Right lung (tissue), 10 donors: ENCODE results near the gene OR6A2. TPM values are rescaled to one million over a fixed set of nuclear protein-coding genes. Genes with fewer than 3 reads are reported as not detected.
A peak's percentile ranks its signal among the peaks of the same experiment; 100 is the strongest.
"Not testable (repeated sequence)": the region's sequence is repeated elsewhere in the genome, so short reads cannot be mapped to it uniquely, and the experiment has no call there.

Experiments
- DNase-seq, 2 donors: peaks; one replicate each; pipeline ENCODE4 v3.0.0-alpha.2; 2013
- long read RNA-seq, 8 donors: transcript quantifications; one replicate each; lab custom pipeline, GENCODE V29; 2026
- polyA plus RNA-seq, 5 donors: library from polyadenylated mRNA; unstranded; fragments of 120-200 nt; gene quantifications; one replicate each; pipeline versions ENCODE4 v1.2.1 to v1.2.3, GENCODE V29; 2013; ENCODE audit warnings: inconsistent platforms in 1 of 5, low replicate concordance in 1 of 5; ENCODE audit not compliant: insufficient read length in 5 of 5, insufficient read depth in 1 of 5

The OR6A2 gene
- under 1 TPM in 1 of 5 donors, not detected in 4; 0.07 TPM for polyA plus RNA-seq
- long read RNA-seq, donor 1 = 0 reads
- long read RNA-seq, donor 2 = 0 reads
- long read RNA-seq, donor 3 = 0 reads
- long read RNA-seq, donor 4 = 0 reads
- long read RNA-seq, donor 5 = 0 reads
- long read RNA-seq, donor 6 = 0 reads
- long read RNA-seq, donor 7 = 0 reads
- long read RNA-seq, donor 8 = 0 reads

GRCh38 chr11:6799402-6799801 lies at the start of gene OR6A2:
OR6A2 (minus strand) TSS chr11:6799689; CDS start chr11:6795708, 3,981 bp downstream.
- no peak for DNase-seq

- DNase-seq = no peak
Observed at GRCh38 chr11:6845383-6845782, 45.9 kb upstream of the OR6A2 start, which contains the start of gene OR10A5. OR10A5 (plus strand) TSS chr11:6845683; CDS start chr11:6845683, 0 bp downstream.

GRCh38 chr11:6844356-6844755 lies 44.9 kb upstream of the OR6A2 start:
- no peak for DNase-seq

GRCh38 chr11:6843670-6844069 lies 44.2 kb upstream of the OR6A2 start:
- no peak for DNase-seq

- no peak for DNase-seq
Observed at GRCh38 chr11:6841694-6842093, 42.2 kb upstream of the OR6A2 start.

DNA sequence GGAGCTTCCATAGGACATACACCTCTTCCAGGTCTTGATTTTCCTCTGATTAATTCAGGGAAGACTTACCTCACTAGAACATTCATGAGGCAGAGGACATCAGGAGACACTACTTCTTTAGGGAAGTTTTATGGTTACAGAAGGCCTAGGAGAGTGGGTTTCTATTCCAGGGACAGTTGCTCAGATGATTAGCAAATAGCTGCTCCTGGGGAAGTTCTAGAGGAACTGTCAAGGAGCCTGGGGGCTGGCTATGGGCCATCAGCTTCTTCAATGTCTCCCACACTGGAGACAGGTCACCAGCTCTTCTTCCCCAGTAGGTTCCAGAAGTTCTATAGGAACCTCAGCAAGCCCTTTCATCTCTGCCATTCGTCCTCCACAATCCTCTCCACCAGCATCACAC lies 34.5 kb upstream of the OR6A2 start:
- DNase-seq = no peak

DNA sequence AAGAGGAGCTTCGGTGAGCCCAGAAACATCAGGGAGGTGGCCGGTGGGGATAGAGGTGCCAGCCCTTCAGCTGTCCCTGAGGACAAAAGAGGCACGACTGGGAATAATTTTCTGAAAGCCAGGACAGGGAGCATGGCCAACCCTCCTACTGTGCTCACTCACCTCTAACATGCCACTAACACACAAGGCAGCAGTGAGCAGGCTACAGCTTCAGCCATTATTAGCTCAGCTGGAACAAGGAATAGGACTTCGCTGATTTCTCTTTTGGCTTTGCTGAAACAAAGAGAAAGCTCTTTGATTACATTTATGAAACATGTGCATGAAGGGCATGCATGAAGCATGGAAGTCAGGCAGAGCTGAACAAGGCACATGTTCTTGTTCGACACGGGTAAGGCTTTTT lies 33.9 kb upstream of the OR6A2 start:
- no peak for DNase-seq

GRCh38 chr11:6828103-6828502 lies 28.6 kb upstream of the OR6A2 start:
- no peak for DNase-seq

DNA sequence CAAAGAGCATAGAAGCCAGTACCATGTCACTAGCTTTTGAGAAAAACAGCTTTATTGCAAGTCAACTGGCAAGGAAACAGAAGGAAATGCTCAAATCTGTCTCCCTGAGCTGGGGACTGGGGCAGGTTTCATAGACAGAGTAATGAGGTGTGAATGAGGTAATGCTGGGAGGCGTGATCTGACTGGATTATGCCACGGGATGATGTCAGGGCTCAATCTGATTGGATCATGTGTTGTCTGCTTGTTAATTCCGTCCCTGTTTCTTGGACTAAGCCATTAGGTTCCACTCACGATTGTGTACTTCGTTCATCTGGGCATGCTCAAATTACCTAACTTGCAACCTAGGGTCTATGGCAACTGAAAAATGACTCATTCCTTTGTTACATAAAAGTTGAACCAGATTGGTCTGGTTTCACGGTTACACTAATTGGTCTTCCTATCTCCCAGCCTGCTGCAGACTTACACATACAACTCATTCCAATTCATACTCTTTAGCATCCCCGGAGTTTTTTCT lies 25.8 kb upstream of the OR6A2 start:
- DNase-seq = no peak

DNA sequence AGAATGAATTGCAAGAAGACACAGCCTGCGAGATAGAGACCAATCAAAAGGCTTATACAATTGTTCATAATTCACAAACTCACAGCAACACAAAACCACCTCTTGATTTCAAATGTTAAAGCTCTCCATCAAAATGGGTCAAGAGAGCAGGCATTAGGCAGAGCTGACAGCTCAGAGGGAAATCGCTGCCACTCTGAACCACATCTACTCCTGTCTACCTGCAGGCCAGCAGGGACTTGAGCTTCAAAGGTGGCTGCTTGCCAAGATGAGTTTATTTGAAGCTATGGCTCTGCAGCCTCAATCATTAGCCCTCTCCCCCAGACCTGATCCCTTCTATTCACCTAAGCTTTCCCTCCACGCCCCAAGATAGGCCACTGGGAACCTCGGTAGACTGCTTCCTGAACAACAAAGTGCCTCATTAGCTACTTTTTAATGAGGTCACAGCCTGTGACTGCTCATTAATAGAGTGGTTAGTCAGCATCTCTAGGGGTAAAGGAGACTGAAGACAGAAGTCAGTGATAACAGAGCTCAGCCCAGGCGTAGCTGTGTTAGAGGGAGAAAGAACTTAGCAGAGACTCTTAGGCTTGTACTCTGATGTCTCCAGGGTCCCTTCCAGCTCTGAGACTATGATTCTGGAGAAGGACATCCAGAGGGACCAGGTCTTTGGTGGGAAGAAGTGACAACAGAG lies 24.8 kb upstream of the OR6A2 start:
- no peak for DNase-seq

- DNase-seq = no peak
Observed at GRCh38 chr11:6818967-6819366, 19.5 kb upstream of the OR6A2 start.

DNA sequence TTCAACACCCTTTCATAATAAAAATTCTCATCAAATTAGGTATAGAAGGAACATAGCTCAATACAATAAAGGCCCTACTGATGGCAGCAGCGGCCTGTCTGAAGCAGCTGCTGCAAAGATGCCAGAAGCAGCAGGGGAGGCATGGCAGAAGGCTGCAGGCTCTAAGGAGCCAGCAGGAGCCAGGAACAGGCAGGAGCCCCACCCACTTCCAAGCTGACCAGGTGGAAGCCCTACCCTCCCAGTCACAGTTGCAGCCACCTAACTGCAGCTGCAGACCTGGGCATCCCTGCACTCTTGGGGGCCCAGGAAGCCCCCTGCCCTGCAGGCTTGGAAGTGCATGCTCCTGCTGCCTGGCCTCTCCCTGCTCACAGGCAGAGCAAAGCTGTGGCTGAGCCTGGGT lies 18.2 kb upstream of the OR6A2 start:
- DNase-seq = no peak

DNA sequence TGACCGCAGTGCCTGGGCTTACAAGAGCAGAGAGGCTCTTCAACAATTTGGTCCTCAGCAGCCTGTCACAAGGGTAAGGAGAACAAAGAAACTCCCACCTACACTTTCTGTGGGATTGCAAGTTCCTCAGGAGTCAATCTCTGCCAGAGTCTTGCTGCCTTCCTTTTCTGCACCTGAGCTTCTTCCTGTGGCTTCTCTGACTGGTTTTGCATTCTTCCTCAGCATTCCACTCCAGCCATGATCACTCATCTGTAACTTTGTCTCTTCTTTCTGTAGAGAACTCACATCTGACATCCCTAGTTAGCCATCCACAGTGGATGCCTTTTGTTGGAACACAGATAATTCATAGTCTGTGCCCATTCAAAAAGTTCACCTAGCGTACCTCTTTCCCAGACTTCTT lies 14.2 kb upstream of the OR6A2 start:
- no peak for DNase-seq

- DNase-seq = peak; percentile 2 to 5
Observed at GRCh38 chr11:6812390-6813005, 13.0 kb upstream of the OR6A2 start.

DNA sequence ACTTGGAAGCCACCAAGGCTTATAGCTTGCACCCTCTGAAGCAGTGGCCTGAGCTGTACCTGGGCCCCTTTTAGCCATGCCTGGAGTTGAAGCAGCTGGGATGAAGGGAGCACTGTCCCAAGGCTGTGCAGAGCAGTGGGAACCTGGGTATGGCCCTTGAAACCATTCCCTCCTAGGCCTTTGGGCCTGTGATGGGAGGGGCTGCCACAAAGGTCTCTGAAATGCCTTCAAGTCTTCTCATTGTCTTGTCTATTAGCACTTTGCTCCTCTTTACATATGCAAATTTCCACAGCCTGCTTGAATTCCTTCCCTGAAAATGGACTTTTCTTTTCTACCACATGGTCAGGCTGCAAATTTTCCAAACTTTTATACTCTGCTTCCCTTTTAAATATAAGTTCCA lies 1.6 kb upstream of the OR6A2 start:
- not testable (repeated sequence) for DNase-seq

DNA sequence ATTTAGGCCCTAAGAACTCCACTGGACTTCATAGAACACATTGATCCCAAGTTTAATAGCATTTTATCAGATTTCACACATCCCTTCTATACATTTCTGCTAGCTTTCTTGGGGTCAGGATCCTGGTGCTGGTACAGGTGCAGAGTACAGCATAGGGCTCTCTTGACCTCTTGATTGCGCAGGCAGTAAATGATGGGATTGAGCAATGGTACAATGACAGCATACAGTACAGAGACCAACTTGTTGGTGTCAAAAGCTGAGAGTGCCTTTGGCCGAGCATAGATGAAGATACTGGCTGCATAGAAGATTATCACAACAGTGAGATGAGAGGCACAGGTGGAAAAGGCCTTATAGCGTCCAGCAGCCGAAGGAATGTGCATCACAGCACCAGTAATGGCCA lies 4.8 kb downstream of the OR6A2 start:
- no peak for DNase-seq

DNA sequence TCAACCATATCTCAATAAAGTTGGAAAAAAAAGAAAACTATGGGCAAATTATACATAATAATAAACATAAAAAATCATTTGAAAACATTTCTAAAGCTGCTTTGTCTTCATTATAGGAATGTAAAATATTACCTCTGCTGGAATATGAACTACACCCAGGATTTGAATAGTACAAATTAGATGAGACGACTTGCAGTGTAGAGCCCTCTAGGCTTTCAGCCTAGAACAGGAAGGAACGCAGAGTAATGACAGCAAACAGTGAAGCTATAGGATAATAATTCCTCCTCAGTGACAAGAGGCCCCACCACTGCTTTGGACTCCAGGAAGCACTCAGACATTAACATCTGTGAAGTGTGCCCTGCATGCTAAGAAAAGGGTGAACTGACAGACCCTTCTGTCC lies 8.9 kb downstream of the OR6A2 start:
- no peak for DNase-seq

DNA sequence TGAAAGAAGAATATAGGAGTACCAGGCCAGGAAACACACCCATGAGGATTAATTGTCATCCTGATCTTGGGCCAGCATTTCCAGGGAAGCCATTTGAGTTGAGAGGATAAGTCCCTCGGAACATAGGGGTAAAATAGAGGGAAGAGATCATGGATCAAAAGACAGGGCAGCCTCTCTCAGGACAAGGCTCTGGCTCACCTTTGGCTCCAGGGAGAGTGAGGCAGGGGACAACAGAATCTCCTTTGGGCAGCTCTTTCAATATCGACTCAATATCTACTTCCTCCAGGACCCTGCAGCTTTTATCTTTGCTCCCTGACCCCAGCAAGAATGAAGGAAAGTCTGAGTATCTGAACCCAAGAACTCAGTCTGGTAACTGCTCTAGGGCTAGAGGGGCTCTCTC lies 16.8 kb downstream of the OR6A2 start, which contains the start of gene OR2AG1:
Gene OR2AG1 (plus strand): TSS at position 301 of the 400 bp plus-strand sequence. CDS start 2,018 bp downstream, outside the sequence.
- no peak for DNase-seq

DNA sequence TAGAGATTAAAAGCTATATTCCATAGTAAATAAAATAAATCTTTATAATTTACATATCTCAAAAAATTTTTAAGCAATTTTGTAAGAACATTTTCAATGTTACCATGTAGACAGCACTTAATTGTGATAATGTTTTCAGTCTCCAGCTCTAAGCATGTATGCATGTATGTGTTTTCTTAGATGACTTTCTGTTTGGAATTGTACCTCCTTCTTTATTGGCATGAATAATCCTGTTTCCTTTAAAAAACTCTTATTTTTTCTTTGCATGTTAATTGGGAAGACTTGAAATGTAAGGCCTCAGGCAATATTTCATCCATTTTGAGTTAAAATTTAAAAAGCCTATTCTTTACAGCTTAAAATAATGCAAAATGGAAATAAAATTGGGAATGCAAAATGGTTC lies 18.7 kb downstream of the OR6A2 start:
- DNase-seq = no peak

- no peak for DNase-seq
Observed at GRCh38 chr11:6778518-6778917, 21.0 kb downstream of the OR6A2 start.

DNA sequence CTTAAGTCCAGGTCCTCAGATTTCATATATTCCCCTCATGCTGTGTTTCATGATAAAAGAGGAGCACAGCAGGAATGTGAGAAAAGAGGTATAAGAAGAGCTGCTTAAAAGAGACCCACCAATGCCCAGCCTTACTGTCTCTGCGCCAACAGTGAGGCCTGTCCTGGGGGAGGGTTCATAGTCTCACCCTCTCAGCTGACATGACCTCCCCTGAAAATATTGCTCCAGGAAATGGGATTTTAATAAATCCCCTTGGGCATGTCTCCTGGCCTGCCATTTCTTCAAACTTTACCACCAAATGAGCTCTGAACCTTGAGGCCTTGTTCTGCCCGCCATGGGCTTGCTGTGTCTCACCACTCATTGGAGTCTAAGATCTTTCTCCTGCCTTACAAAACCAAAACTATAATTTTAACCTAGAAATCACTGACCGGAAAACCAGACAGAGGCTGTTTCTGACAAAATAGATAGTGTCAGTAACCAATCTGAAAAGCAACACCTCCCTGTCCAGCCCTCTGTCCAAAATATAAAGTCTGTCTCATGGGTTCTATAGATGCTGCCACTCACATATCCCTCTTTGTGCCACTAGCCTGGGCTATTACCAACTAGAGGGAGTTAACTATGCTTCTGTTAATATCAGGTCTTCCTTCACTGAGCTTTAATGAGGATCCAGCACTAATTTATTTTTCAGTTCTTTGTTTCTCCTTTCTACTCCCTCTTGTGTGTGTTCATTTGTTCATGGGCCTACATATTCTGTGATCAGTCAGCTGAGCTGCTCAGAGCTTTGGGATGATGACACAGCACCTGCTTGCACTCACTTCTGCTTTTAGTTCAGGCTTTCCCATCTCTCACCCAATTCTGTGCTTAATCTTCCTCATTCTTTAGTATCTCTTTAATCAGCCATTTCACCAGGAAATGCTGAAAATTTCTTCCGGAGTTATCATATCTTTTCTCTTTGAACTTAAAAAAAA lies 27.3 kb downstream of the OR6A2 start, which contains the start of gene OR2AG2:
Gene OR2AG2 (minus strand): TSS at position 51 of the 968 bp plus-strand sequence. CDS start 3,019 bp downstream, outside the sequence.
- DNase-seq = no peak
